Astrocyte (in vitro differentiated cells and primary cell): Measurements from ENCODE around the gene SMIM26. TPM values are rescaled to one million over a fixed set of nuclear protein-coding genes. Genes with fewer than 3 reads are reported as not detected.

Experiments used
- DNase-seq: peaks from one replicate; pipeline ENCODE4 v3.0.0-alpha.2; 2010; ENCODE audit warnings: low read depth
- FAIRE-seq: peaks from 2 replicates; lab custom pipeline; 2011; peaks lifted over from hg19 to GRCh38; lab: Jason Lieb, UNC
- H2AFZ ChIP-seq: 2 replicates; pipeline ENCODE4 v1.6.0; 2012; ENCODE audit warnings: low read depth, low read length, inconsistent platforms
- H3K27ac ChIP-seq: 2 replicates; pipeline ENCODE4 v1.5.1; 2011; ENCODE audit warnings: low read depth, low read length, inconsistent platforms
- H3K27me3 ChIP-seq: 2 replicates; pipeline ENCODE4 v1.6.0; 2011; ENCODE audit warnings: low read length, inconsistent platforms; ENCODE audit not compliant: insufficient read depth
- H3K36me3 ChIP-seq: 2 replicates; pipeline ENCODE4 v1.5.1; 2011; ENCODE audit warnings: low read length, inconsistent platforms; ENCODE audit not compliant: insufficient read depth
- H3K4me1 ChIP-seq: 2 replicates; pipeline ENCODE4 v1.5.1; 2011; ENCODE audit warnings: low read length, inconsistent platforms; ENCODE audit not compliant: insufficient read depth
- H3K4me2 ChIP-seq: 2 replicates; pipeline ENCODE4 v1.6.0; 2012; ENCODE audit warnings: low read length, inconsistent platforms
- H3K4me3 ChIP-seq: 2 replicates; pipeline ENCODE4 v1.5.1; 2011; ENCODE audit warnings: low read depth, mild to moderate bottlenecking, low read length, inconsistent platforms; ENCODE audit not compliant: insufficient read depth
- H3K79me2 ChIP-seq: 2 replicates; pipeline ENCODE4 v1.6.0; 2012; ENCODE audit warnings: mild to moderate bottlenecking, low read length, inconsistent platforms; ENCODE audit not compliant: insufficient read depth
- H3K9ac ChIP-seq: 2 replicates; pipeline ENCODE4 v1.6.0; 2012; ENCODE audit warnings: mild to moderate bottlenecking, low read length, inconsistent platforms
- H3K9me3 ChIP-seq: 2 replicates; pipeline ENCODE4 v1.5.1; 2012; ENCODE audit warnings: low read depth, mild to moderate bottlenecking, low read length, inconsistent platforms; ENCODE audit not compliant: insufficient read depth
- H4K20me1 ChIP-seq: 2 replicates; pipeline ENCODE4 v1.6.0; 2012; ENCODE audit warnings: low read length, inconsistent platforms; ENCODE audit not compliant: insufficient read depth
- H3K27ac Mint-ChIP-seq: one replicate; pipeline ENCODE4 v1.8.0; 2021; ENCODE audit warnings: mild to moderate bottlenecking, mixed read lengths; ENCODE audit not compliant: unreplicated experiment
- H3K27me3 Mint-ChIP-seq: one replicate; pipeline ENCODE4 v1.8.0; 2021; ENCODE audit warnings: low read depth, mixed read lengths; ENCODE audit not compliant: unreplicated experiment
- H3K36me3 Mint-ChIP-seq: one replicate; pipeline ENCODE4 v1.8.0; 2021; ENCODE audit warnings: low read depth, mixed read lengths; ENCODE audit not compliant: unreplicated experiment
- H3K4me1 Mint-ChIP-seq: one replicate; pipeline ENCODE4 v1.8.0; 2021; ENCODE audit warnings: low read depth, mixed read lengths; ENCODE audit not compliant: unreplicated experiment
- H3K4me3 Mint-ChIP-seq: one replicate; pipeline ENCODE4 v1.8.0; 2021; ENCODE audit warnings: mild to moderate bottlenecking, moderate library complexity, mixed read lengths; ENCODE audit not compliant: unreplicated experiment
- H3K9me3 Mint-ChIP-seq: one replicate; pipeline ENCODE4 v1.8.0; 2021; ENCODE audit warnings: mild to moderate bottlenecking, mixed read lengths; ENCODE audit not compliant: unreplicated experiment
- CTCF ChIP-seq: IDR thresholded peaks from 2 replicates; pipeline ENCODE4 v1.5.1; 2011; ENCODE audit warnings: low read depth, mild to moderate bottlenecking, inconsistent platforms, low read length, moderate library complexity; ENCODE audit not compliant: insufficient read depth
- EZH2 ChIP-seq: IDR thresholded peaks from 2 replicates; pipeline ENCODE4 v1.6.1; 2012; ENCODE audit warnings: mild to moderate bottlenecking, low read length, inconsistent platforms; ENCODE audit not compliant: insufficient read depth
- total RNA-seq: library from RNA; stranded (reverse); gene quantifications from 2 replicates; pipeline ENCODE4 v1.2.1, GENCODE V29; 2021

The SMIM26 gene
- total RNA-seq, 1 donor from 2014 or later = 56.9 TPM

- H3K36me3 ChIP-seq = peaks cover 31% of the 10 kb centered on the region
- DNase-seq (no peak), FAIRE-seq (no peak)
- TF ChIP-seq CTCF = no peak
- TF ChIP-seq EZH2 = no peak
- H3K27me3 ChIP-seq = no peaks in the 10 kb centered on the region
- peaks cover 6% of the 10 kb centered on the region for H4K20me1 ChIP-seq
- H3K4me3 Mint-ChIP-seq = no peak overlapping the region
- no peak overlapping the region for H3K4me3 ChIP-seq
- peaks cover 6% of the 10 kb centered on the region for H3K4me1 Mint-ChIP-seq
- no peak overlapping the region for H3K4me2 ChIP-seq
- no peaks in the 10 kb centered on the region for H3K9me3 ChIP-seq
- H3K79me2 ChIP-seq = no peaks in the 10 kb centered on the region
- peaks cover 14% of the 10 kb centered on the region for H3K36me3 Mint-ChIP-seq
- no peak overlapping the region for H2AFZ ChIP-seq
- no peaks in the 10 kb centered on the region for H3K27me3 Mint-ChIP-seq
- no peaks in the 10 kb centered on the region for H3K9me3 Mint-ChIP-seq
- H3K4me1 ChIP-seq = peaks cover 7% of the 10 kb centered on the region
- H3K27ac Mint-ChIP-seq = no peak overlapping the region
- no peak overlapping the region for H3K9ac ChIP-seq
- H3K27ac ChIP-seq = no peak overlapping the region
Measured at GRCh38 chr20:18545566-18545965, 21.7 kb upstream of the SMIM26 start.

GRCh38 chr20:18548465-18548864, 18.8 kb upstream of the SMIM26 start:
- H4K20me1 ChIP-seq = peaks cover 6% of the 10 kb centered on the region
- no peak overlapping the region for H3K27ac Mint-ChIP-seq
- no peak for FAIRE-seq

More at GRCh38 chr20:18548465-18548864, 18.8 kb upstream of the SMIM26 start:
- TF ChIP-seq CTCF (no peak), EZH2 (no peak)
- H3K27me3 ChIP-seq = no peaks in the 10 kb centered on the region
- no peak overlapping the region for H3K4me3 Mint-ChIP-seq
- no peak overlapping the region for H3K27ac ChIP-seq
- no peak overlapping the region for H3K4me3 ChIP-seq
- peaks cover 10% of the 10 kb centered on the region for H3K36me3 Mint-ChIP-seq
- H3K4me1 Mint-ChIP-seq = peaks cover 3% of the 10 kb centered on the region
- no peak overlapping the region for H2AFZ ChIP-seq
- no peaks in the 10 kb centered on the region for H3K27me3 Mint-ChIP-seq
- H3K4me2 ChIP-seq = no peak overlapping the region
- H3K36me3 ChIP-seq = peaks cover 43% of the 10 kb centered on the region
- H3K4me1 ChIP-seq = no peaks in the 10 kb centered on the region
- H3K9me3 Mint-ChIP-seq = no peaks in the 10 kb centered on the region
- H3K79me2 ChIP-seq = no peaks in the 10 kb centered on the region
- no peak for DNase-seq
- no peaks in the 10 kb centered on the region for H3K9me3 ChIP-seq
- no peak overlapping the region for H3K9ac ChIP-seq
